Neural cell (in vitro differentiated cells): Measurements from ENCODE around the gene GAS7. TPM values are rescaled to one million over a fixed set of nuclear protein-coding genes. Genes with fewer than 3 reads are reported as not detected.

Experiments used
- H2AFZ ChIP-seq: fragments of 200-600, 300-800 bp; sonication (generic), shearing (Covaris generic); 2 replicates; pipeline ENCODE4 v1.6.0; 2014; ENCODE audit warnings: low read depth, mild to moderate bottlenecking, antibody characterized with exemption, low read length, moderate library complexity
- H3F3A ChIP-seq: fragments of 200-600 bp; shearing (Covaris generic); 2 replicates; pipeline ENCODE4 v1.6.1; 2016; ENCODE audit warnings: mild to moderate bottlenecking, moderate library complexity, mixed read lengths, antibody characterized with exemption, low read length; ENCODE audit not compliant: insufficient read depth, poor library complexity, severe bottlenecking
- H3K27ac ChIP-seq: fragments of 200-600, 300-800 bp; sonication (generic), shearing (Covaris generic); 2 replicates; pipeline ENCODE4 v1.5.1; 2014; ENCODE audit warnings: mild to moderate bottlenecking, low read length, moderate library complexity
- H3K27me3 ChIP-seq: fragments of 300-800, 200-600 bp; sonication (generic), shearing (Covaris generic); 2 replicates; pipeline ENCODE4 v1.6.0; 2014; ENCODE audit warnings: mild to moderate bottlenecking, low read depth, low read length, moderate library complexity; ENCODE audit not compliant: insufficient read depth
- H3K36me3 ChIP-seq: fragments of 300-800, 200-600 bp; sonication (generic), shearing (Covaris generic); 2 replicates; pipeline ENCODE4 v1.5.1; 2014; ENCODE audit warnings: mild to moderate bottlenecking, antibody characterized with exemption, low read length, moderate library complexity; ENCODE audit not compliant: insufficient read depth
- H3K4me2 ChIP-seq: fragments of 300-800, 200-600 bp; sonication (generic), shearing (Covaris generic); 2 replicates; pipeline ENCODE4 v1.6.0; 2014; ENCODE audit warnings: mild to moderate bottlenecking, low read length
- H3K4me3 ChIP-seq: fragments of 300-800, 200-600 bp; sonication (generic), shearing (Covaris generic); 2 replicates; pipeline ENCODE4 v1.5.1; 2014; ENCODE audit warnings: mild to moderate bottlenecking, low read length, moderate library complexity
- H3K79me2 ChIP-seq: fragments of 200-600 bp; shearing (Covaris generic); replicated peaks from 2 replicates; pipeline ENCODE4 v1.6.0; 2014; ENCODE audit warnings: mild to moderate bottlenecking, low read length, moderate library complexity; ENCODE audit not compliant: insufficient read depth
- H3K9ac ChIP-seq: fragments of 300-800, 200-600 bp; sonication (generic), shearing (Covaris generic); 2 replicates; pipeline ENCODE4 v1.6.1; 2016; ENCODE audit warnings: mild to moderate bottlenecking, low read length, mixed read lengths
- H3K9me2 ChIP-seq: fragments of 200-600 bp; shearing (Covaris generic); 2 replicates; pipeline ENCODE4 v1.6.1; 2016; ENCODE audit warnings: mild to moderate bottlenecking, low read length, mixed read lengths; ENCODE audit not compliant: insufficient read depth
- H3K9me3 ChIP-seq: fragments of 200-600, 300-800 bp; sonication (generic), shearing (Covaris generic); 2 replicates; pipeline ENCODE4 v1.6.1; 2016; ENCODE audit warnings: mild to moderate bottlenecking, mixed run types, low read length, moderate library complexity, mixed read lengths
- H4K20me1 ChIP-seq: fragments of 200-600 bp; shearing (Covaris generic); 2 replicates; pipeline ENCODE4 v1.6.1; 2016; ENCODE audit warnings: mild to moderate bottlenecking, mixed run types; ENCODE audit not compliant: insufficient read depth
- EP300 ChIP-seq: fragments of 450-650 bp; conservative IDR thresholded peaks from 2 replicates; pipeline ENCODE4 v1.6.1; 2014; ENCODE audit warnings: antibody characterized with exemption, mild to moderate bottlenecking, moderate library complexity; ENCODE audit not compliant: poor library complexity, severe bottlenecking
- EZH2 ChIP-seq: fragments of 200-600, 300-800 bp; shearing (Covaris generic), sonication (generic); IDR thresholded peaks from 2 replicates; pipeline ENCODE4 v1.6.1; 2014; ENCODE audit warnings: antibody characterized with exemption, low read length, borderline replicate concordance, mild to moderate bottlenecking; ENCODE audit not compliant: insufficient read depth, poor library complexity, severe bottlenecking
- MXI1 ChIP-seq: fragments of 450-650 bp; conservative IDR thresholded peaks from 2 replicates; pipeline ENCODE4 v1.6.1; 2014; ENCODE audit warnings: antibody characterized with exemption, mild to moderate bottlenecking; ENCODE audit not compliant: poor library complexity, severe bottlenecking
- POLR2AphosphoS5 ChIP-seq: IDR thresholded peaks from 2 replicates; pipeline ENCODE4 v1.6.1; 2012
- RAD21 ChIP-seq: fragments of 450-650 bp; conservative IDR thresholded peaks from 2 replicates; pipeline ENCODE4 v1.6.1; 2014; ENCODE audit warnings: antibody characterized with exemption, mild to moderate bottlenecking, moderate library complexity
- SMC3 ChIP-seq: fragments of 450-650 bp; conservative IDR thresholded peaks from 2 replicates; pipeline ENCODE4 v1.6.1; 2014; ENCODE audit warnings: antibody characterized with exemption, mild to moderate bottlenecking, moderate library complexity; ENCODE audit not compliant: poor library complexity
- TAF1 ChIP-seq: IDR thresholded peaks from 2 replicates; pipeline ENCODE4 v1.6.1; 2012; ENCODE audit warnings: low read depth
- polyA plus RNA-seq: library from polyadenylated mRNA; depleted of rRNA; stranded (reverse); fragments of >200 nt; gene quantifications from 2 replicates; pipeline ENCODE4 v1.2.3, GENCODE V29; 2014
- TF ChIP-seq, protein P1 (sequence below): fragments of 450-650 bp; IDR thresholded peaks from 2 replicates; pipeline ENCODE4 v1.5.1; 2014; ENCODE audit warnings: antibody characterized with exemption, mild to moderate bottlenecking, moderate library complexity; ENCODE audit not compliant: poor library complexity, severe bottlenecking
- TF ChIP-seq, protein P2 (sequence below): IDR thresholded peaks from 2 replicates; pipeline ENCODE4 v1.6.1; 2012; ENCODE audit warnings: borderline replicate concordance

Gene GAS7
- polyA plus RNA-seq, 1 donor from 2014 or later, result 23.6 TPM

DNA sequence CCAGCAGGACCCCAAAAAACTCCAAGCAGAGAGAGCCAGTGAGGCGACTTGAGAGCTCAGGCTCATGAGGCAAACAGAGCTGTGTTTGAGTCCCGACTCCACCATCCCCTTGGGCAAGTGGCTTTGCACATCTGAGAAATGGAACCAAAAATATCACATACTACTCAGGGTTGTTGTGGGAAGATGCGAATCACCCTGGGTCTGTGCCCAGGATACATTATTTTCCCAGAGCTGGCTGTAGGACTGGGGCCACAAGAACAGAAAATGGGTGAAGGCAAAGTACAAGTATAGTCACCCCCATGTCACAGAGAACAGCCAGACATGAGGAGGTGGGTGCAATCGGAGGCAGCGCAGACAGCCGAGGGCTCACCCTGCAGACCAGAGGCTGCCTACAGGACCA is 127.3 kb downstream of the GAS7 start:
- no peaks in the 10 kb centered on the region for H4K20me1 ChIP-seq
- no peak overlapping the region for H3K4me2 ChIP-seq
- no peaks in the 10 kb centered on the region for H3K27me3 ChIP-seq
- H3K9me2 ChIP-seq, result no peaks in the 10 kb centered on the region
- H3K9me3 ChIP-seq, result no peaks in the 10 kb centered on the region
- H3K36me3 ChIP-seq, result no peaks in the 10 kb centered on the region
- H3K27ac ChIP-seq, result no peak overlapping the region
- H3K79me2 ChIP-seq, result no peaks in the 10 kb centered on the region
- H3K9ac ChIP-seq, result no peak overlapping the region
- TF ChIP-seq TAF1 (no peak), MXI1 (no peak), EP300 (no peak), EZH2 (no peak), POLR2AphosphoS5 (no peak), RAD21 (no peak), SMC3 (no peak)
- TF ChIP-seq, protein P1, sequence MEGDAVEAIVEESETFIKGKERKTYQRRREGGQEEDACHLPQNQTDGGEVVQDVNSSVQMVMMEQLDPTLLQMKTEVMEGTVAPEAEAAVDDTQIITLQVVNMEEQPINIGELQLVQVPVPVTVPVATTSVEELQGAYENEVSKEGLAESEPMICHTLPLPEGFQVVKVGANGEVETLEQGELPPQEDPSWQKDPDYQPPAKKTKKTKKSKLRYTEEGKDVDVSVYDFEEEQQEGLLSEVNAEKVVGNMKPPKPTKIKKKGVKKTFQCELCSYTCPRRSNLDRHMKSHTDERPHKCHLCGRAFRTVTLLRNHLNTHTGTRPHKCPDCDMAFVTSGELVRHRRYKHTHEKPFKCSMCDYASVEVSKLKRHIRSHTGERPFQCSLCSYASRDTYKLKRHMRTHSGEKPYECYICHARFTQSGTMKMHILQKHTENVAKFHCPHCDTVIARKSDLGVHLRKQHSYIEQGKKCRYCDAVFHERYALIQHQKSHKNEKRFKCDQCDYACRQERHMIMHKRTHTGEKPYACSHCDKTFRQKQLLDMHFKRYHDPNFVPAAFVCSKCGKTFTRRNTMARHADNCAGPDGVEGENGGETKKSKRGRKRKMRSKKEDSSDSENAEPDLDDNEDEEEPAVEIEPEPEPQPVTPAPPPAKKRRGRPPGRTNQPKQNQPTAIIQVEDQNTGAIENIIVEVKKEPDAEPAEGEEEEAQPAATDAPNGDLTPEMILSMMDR, result no peak
- TF ChIP-seq, protein P2, sequence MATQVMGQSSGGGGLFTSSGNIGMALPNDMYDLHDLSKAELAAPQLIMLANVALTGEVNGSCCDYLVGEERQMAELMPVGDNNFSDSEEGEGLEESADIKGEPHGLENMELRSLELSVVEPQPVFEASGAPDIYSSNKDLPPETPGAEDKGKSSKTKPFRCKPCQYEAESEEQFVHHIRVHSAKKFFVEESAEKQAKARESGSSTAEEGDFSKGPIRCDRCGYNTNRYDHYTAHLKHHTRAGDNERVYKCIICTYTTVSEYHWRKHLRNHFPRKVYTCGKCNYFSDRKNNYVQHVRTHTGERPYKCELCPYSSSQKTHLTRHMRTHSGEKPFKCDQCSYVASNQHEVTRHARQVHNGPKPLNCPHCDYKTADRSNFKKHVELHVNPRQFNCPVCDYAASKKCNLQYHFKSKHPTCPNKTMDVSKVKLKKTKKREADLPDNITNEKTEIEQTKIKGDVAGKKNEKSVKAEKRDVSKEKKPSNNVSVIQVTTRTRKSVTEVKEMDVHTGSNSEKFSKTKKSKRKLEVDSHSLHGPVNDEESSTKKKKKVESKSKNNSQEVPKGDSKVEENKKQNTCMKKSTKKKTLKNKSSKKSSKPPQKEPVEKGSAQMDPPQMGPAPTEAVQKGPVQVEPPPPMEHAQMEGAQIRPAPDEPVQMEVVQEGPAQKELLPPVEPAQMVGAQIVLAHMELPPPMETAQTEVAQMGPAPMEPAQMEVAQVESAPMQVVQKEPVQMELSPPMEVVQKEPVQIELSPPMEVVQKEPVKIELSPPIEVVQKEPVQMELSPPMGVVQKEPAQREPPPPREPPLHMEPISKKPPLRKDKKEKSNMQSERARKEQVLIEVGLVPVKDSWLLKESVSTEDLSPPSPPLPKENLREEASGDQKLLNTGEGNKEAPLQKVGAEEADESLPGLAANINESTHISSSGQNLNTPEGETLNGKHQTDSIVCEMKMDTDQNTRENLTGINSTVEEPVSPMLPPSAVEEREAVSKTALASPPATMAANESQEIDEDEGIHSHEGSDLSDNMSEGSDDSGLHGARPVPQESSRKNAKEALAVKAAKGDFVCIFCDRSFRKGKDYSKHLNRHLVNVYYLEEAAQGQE, result no peak
- H3F3A ChIP-seq, result no peaks in the 10 kb centered on the region
- no peak overlapping the region for H2AFZ ChIP-seq
- no peak overlapping the region for H3K4me3 ChIP-seq

DNA sequence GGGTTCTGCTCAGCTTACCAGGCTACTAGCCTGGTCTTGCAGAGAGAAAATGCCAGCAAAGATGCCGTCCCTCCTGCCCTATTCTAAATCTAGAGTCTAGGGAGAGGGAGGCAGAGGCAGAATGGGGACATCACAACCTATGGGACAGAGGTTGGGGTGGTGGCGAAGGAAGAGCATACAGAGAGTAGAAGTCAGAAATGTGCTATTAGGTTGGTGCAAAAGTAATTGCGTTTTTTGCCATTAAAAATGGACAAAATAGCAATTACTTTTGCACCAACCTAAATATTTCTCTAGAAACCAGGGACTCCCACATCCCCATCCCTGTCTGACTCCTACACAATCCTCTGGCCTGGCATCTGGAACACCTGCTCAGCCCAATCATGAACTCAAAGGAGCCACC is 127.7 kb downstream of the GAS7 start:
- H2AFZ ChIP-seq, result no peak overlapping the region
- no peak overlapping the region for H3K27ac ChIP-seq
- no peaks in the 10 kb centered on the region for H3K9me3 ChIP-seq
- H3K4me2 ChIP-seq, result no peak overlapping the region
- no peak overlapping the region for H3K9ac ChIP-seq
- no peaks in the 10 kb centered on the region for H3K36me3 ChIP-seq
- H3K9me2 ChIP-seq, result no peaks in the 10 kb centered on the region
- no peaks in the 10 kb centered on the region for H4K20me1 ChIP-seq
- no peak overlapping the region for H3K4me3 ChIP-seq
- TF ChIP-seq, protein P2, result no peak
- TF ChIP-seq EP300, result no peak
- no peak for TF ChIP-seq MXI1
- H3K79me2 ChIP-seq, result no peaks in the 10 kb centered on the region
- no peaks in the 10 kb centered on the region for H3F3A ChIP-seq
- no peaks in the 10 kb centered on the region for H3K27me3 ChIP-seq
